ENCODE results near the gene EVX2.

Gene EVX2

DNA sequence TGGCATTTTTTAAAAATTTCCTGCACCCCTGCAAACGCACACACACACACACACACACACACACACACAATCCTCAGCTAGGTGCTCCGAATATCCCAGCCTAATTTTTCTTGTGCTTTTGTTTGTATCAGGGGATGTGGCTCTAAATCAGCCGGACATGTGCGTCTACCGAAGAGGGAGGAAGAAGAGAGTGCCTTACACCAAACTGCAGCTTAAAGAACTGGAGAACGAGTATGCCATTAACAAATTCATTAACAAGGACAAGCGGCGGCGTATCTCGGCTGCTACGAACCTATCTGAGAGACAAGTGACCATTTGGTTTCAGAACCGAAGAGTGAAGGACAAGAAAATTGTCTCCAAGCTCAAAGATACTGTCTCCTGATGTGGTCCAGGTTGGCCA is 10.6 kb upstream of the EVX2 start:
- no peak for DNase-seq

DNA sequence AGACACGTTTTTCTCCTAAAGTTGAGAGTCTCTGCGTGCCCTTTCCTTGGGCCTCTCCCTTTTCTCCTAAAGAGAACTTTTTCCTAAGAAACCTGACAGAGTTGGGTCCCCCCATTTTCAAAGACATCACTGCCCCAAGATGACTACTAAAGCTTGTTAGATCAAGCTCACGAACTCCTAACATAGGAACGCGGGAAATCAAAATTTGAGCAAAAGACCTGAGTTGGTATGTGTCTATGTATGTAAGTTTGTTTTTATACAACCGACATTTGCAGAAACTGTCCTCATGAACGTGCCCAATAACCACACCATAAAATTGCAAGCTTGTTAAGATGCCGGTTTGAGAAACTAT is 10.1 kb upstream of the EVX2 start:
- no peak for DNase-seq

DNA sequence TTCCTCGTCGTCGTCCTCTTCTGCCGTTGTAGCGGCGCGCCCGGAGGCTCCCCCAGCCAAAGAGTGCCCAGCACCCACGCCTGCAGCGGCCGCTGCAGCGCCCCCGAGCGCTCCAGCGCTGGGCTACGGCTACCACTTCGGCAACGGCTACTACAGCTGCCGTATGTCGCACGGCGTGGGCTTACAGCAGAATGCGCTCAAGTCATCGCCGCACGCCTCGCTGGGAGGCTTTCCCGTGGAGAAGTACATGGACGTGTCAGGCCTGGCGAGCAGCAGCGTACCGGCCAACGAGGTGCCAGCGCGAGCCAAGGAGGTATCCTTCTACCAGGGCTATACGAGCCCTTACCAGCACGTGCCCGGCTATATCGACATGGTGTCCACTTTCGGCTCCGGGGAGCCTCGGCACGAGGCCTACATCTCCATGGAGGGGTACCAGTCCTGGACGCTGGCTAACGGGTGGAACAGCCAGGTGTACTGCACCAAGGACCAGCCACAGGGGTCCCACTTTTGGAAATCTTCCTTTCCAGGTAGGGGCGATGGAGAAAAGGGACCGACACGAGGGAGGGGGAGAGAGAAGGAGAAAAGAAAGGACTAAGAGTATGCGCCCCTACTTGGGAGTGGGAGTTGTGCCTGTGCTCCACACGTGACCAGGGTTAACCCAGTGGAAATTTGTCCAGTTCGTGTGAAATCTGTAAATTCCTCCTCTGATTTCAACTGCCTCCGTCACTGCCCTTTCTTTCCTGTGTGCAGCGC is 9.6 kb upstream of the EVX2 start:
- DNase-seq, result peak; percentile 56

DNA sequence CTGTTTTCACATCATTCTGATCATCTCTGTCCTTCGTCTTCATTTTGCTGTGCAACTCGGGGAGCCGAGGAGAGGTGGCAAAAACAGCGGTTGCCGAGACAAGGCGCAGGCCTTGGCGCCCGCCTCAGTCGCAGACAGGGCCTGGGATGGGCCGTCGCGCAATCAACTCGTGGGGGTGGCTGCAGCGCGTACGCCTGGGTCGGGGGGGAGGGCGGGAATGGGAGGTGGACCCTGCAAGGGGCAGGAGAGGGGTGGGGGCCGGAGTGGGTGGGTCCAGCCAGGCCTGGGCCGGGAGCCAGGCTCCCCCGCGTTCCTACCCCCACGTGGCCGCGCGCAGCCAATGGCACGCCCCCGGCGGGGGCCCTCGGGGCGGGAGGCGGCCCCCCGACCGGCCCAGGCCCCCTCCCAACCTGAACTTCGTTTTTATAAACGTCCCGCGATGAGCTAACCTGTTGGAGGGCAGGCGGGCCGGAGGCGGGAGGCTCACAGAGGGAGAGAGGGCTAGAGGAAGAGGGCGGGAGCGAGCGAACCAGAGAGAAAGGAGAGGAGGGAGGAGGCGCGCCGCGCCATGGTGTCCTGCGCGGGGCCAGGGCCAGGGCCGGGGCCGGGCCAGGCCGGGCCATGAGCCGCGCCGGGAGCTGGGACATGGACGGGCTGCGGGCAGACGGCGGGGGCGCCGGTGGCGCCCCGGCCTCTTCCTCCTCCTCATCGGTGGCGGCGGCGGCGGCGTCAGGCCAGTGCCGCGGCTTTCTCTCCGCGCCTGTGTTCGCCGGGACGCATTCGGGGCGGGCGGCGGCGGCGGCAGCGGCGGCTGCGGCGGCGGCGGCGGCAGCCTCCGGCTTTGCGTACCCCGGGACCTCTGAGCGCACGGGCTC is 8.7 kb upstream of the EVX2 start, which contains the start of gene HOXD13:
Gene HOXD13, plus strand, starts transcription at position 452 of the 875 bp plus-strand sequence. Its CDS starts 170 bp downstream, at position 622.
- DNase-seq, result peak; percentile 69

DNA sequence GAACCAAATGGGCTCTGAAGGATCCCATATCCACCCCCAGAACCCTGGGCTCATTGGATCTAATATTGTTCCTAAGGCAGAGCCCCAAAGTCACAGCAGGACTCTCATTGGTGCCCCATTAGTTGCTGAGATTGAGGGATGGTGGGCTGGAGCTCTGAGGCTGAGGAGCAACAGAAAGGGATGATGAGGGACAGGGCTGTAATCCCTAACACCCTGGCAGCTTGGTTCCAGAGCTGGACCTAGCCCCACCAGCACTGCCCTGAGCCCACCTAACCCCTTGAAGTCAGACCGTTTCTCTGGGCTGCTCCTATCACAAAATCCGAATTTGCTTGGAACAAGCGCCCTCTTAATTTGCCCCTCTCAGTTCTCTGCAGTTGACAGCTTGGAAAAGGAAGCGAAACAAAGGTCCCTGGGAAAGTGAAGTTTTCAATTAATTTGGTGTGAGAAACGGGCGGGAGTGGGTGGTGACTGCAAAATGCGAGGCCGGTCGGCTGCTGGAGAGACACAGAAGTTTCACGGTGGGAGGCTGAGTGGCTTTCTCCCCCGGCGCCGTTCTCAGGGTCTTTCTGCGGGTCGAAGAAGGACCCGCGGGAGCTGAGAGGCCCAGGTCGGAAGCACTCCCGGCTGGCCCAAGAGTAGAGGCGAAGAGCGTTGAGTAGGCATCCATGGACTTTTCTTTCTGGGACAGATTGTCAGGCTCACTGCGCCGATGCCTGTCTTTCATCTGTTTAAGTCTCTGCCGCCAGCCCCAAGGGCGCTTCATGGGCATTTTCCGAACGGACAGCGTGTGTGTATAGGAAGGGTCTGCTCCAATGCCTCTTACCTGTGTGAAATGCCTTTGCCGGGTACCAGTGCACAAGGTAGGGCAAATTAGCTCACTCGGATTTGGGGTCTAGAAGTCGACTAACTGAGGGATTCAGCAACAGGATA is 7.8 kb upstream of the EVX2 start:
- no peak for DNase-seq

GRCh38 chr2:176090862-176091261 is 7.1 kb upstream of the EVX2 start:
- DNase-seq, result no peak

DNA sequence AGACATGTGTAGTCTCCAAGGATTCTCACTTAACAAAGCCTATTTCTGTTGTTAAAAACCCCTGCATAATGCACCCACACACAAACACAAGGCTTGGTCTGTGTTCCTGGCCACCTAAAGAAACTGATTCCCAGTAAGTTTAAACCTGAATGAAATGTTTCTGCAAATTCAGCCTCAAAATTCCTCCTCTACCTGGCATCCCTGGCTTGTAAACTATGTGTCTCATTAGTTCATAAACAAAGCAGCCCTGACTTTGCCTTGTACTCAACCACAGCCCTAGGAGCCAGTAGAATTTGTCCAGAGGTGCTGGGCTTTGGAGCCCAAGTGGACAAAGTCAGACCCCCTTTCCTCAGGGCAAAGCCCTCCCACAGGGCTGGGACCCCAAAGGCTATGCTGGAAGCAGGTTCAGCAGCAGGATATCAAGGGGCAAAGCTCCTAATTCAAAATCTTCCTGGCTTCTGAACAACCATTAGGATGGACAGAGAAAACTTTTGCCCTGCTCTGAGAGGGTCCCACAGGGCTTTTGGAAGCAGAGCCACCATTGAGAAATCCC is 6.2 kb upstream of the EVX2 start:
- DNase-seq, result no peak

DNA sequence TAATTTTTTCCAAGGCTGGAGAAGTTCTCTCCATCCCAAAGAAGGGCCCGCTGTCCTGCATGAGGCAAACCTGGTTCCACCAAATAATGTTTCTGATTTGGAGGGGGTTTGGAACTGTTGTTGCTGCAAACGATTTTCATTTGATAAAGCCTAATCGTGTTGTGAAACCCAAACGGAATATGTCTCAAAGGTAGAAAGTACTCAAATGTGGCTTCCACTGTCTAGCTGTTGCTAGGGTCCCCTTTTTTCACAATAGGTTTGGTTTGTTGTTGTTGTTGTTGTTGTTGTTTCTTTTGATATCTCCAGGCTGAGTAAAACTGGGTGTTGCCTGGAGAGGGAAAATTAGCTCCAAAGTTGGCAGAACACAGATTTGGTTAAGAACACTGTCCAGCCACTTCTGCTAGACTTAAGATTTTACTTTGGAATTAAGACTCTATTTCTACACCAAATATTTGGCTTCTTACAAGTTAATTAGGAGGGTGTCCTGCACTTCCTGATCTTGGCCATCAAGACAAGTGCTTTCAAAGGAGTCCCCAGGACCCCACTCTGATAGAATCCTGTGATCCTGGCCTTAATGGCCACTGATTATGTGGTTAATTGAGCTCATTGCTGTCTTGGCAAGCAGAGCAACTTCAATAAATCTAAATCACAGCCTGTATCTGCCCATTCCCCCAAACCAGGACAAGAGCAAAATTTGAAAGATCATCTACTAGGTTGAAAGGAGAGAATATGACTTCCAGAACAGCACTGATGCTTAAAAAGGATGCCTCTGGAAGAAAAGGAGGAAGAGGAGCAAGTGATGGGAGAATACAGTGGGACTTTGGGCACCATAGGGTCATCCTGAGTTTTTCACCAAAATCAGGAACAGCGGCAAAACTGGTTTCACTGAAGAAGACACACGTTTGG is 5.4 kb upstream of the EVX2 start:
- DNase-seq, result no peak

DNA sequence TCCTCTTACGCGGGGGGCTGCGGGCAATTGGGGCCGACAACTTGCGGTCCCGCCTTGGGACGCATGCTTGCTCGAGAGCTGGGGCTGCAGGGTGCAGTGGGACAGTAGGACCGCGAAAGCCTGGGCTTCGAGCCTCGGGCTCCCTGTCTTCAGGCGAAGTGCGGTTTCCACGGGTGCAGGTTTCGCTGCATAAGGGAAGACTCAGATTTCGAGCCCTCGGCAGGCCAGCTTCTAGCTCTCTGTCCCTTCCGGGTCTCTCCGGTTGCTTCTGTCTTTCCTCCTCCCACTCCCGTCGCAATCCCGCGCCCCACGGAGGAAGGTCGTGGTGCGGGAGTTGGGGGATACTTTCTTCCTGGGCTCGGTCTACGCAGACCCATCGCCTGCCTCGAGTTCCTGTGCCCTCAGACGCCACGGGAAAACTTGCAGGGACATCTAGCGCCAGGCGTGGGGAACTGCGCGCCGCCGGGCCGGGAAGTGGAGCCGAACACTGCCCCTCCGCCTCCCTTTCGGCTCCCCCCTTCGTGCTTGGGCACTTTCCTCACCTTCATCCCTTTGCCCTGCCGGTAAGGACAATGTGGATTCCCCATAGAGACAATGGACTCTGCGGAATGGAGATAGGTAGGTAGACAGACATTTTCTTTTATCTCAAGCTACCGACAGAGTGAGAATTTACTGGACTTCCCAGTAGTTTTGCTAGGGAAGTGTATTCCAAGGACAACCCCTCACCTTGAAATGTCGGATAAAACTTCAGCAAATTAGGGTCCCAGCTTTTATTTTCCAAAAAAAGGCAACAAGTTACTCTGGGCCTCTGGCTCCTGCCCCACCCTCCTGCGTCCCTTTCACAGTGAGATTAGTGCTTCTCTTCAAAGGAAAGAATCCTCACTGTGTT is 4.5 kb upstream of the EVX2 start:
- peak; percentile 59 for DNase-seq

- no peak for DNase-seq
These were observed 3.7 kb upstream of the EVX2 start for GRCh38 chr2:176087330-176088047.

- peak; percentile 37 for DNase-seq
These were observed 2.4 kb upstream of the EVX2 start for GRCh38 chr2:176085861-176086771.

GRCh38 chr2:176085120-176085788 is 1.5 kb upstream of the EVX2 start:
- no peak for DNase-seq

- DNase-seq, result peak; percentile 10
These were observed 903 bp upstream of the EVX2 start for GRCh38 chr2:176084611-176085119.

DNA sequence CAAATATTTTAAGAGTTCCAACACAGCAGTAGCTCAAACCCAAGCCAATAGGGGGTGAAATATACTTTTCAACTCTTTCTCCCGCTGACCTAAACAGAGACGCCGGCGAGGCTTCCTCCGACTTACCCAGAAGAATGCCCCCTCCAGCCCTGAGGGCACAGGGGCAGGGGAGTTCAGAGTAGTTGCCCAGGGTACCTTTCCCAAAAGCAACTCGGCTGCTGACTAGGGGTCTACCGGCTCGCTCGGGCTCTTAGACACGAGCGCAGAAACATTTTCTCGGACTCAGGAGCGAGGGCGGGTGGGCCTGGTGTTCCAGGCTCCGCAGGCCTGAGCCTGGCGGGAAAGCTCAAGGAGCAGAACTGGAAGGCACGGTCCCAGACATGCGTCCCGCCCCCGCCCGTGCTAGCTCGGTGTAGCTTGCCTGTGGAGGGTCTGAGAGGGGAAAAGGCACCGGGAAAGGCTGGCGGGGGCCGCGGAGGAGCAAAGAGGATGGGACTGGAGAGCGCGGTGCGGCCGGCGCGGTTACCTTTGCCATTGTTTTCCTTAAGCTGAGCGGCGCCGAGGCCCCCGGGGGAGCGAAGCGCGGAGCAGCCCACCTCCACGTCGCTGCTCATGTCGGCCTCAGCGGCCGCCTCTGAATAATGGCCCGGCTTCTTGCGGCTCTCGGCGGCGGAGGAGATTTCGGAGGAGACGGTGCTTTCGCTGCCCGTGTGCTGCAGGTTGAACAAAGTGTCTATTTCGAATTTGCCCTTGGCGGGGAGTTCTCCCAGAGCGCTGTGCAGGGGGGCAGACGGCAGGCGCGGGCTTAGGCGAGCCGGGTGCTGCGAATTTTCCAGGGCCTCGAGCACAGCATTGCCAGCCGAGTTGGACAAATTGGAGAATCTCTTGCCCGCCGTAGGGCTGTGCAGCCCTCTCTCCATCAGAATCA is 674 bp downstream of the EVX2 start:
- no peak for DNase-seq

- DNase-seq, result no peak
These were observed 1.3 kb downstream of the EVX2 start for GRCh38 chr2:176082525-176082823.

DNA sequence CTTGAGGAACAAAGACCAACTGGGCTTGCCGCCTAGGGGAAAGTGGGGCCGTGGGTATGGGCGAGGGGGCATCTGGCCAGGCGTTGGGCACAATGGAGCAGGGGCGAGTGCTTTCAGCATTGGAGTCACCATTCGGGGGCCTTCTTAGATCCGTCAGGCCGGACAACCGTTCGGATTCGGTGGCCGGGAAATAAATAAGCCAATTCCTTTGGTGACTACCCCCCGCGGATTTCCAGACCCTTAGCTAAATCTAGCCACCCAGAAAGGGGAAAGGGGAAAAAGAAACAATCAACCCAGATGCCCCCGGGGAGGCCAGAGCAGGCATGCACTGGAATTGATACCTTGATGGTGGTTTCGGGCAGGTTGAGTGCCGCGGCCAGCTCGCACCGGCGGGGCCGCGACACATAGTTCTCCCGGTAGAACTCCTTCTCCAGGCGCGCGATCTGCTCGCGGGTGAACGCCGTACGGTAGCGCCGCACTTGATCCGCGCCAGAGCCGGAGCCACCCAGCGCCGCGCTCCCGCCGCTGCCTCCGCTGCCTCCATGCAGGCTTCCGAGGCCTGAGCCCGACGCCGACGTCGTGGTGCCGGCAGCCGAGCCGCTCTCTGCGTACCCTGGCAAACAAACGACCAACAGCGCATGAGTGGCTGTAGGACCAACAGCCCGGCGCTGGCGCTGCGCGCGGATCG is 1.8 kb downstream of the EVX2 start:
- no peak for DNase-seq
